ENCODE results near the gene ITGA11.

ITGA11 gene

DNA sequence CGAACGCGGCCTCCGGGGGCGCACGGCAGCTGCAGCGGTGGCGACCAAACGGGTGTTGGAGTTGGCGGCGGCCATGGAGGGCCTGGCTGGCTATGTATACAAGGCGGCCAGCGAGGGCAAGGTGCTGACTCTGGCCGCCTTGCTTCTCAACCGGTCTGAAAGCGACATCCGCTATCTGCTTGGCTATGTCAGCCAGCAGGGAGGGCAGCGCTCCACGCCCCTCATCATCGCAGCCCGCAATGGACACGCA, 153.7 kb downstream of the ITGA11 start:
- peak overlapping the region; percentile 77 for H3K9ac ChIP-seq (ENCODE audit: low read length)
- H3K4me1 ChIP-seq (ENCODE audit: control insufficient read depth, insufficient read depth, low read length) = peaks cover 26% of the 10 kb centered on the region

DNA sequence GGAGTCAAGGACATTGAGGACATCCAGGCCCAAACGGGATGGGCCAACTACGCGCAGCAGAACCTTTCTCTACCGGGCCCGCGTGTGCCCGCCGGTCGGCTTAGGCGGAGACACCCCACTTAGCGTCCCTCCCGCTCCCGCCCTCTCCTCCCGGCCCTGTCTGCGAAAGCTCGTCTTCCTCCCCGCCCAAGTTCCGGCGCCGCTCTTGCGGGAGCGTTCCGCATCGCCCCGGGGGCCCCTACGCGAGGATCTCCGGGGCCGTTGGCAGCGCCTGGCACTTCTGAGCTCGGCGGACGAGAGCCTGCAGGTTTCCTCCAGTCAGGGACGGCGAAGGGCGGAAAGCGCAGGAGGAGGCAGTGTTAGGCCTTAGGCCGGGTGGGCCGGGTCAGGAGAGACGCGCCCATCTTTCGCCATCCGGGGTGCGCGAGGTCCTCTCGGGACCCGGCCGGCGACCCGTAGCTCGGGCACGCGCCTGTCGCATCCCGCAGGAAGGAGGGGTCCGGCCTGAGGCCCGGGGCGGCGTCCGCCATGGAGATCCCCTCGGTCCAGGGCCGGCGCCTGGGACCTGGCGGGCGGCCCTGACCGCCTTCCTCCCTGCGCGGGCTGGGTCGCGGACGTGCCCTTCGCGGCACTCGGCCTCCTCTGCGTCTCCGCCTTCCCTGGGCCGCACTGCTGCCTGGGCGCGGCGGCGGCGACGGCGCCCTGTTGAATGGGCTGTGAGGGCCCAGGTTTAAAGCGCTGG, 154.2 kb downstream of the ITGA11 start, which contains the start of gene FEM1B:
FEM1B (plus strand) TSS at position 143 of the 742 bp plus-strand sequence. CDS start 673 bp downstream, outside the sequence.
- peaks cover 28% of the 10 kb centered on the region for H3K4me1 ChIP-seq (ENCODE audit: control insufficient read depth, insufficient read depth, low read length)

More for the DNA sequence above, 153.7 kb downstream of the ITGA11 start:
- Histone ChIP-seq H3K27me3 (ENCODE audit: control insufficient read depth, insufficient read depth, low read length) (no peaks in the 10 kb centered on the region), H3K36me3 (ENCODE audit: control insufficient read depth, insufficient read depth, low read length) (no peaks in the 10 kb centered on the region), H3K27ac (ENCODE audit: low read depth, low read length) (peak overlapping the region; percentile 100), H3K4me3 (ENCODE audit: low read length) (peak overlapping the region; percentile 100)

DNA sequence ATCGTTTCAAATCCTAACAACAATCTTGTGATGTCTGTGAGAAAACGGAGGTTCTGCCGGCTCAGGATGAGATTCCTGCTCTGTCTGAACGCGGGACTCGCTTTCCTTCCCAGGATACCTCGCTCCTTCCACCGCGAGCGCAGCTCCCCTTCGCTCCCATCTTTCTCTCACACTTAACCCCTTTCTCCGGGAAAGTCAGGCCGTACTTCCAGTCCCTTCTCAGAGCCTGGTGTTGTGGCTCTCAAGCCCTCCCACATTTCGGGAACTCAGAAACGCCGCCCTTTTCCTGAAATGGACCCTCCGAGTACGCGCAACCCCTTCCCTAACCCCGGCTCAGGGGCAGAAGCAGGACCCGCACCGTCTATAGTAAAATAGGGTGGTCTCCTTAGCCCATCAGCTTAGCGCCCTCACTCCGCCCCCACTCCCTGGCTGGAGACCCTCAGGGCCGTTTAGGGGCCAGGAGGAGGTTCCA, 154.8 kb downstream of the ITGA11 start:
- Histone ChIP-seq H3K9ac (ENCODE audit: low read length) (peak overlapping the region; percentile 89), H3K36me3 (ENCODE audit: control insufficient read depth, insufficient read depth, low read length) (no peaks in the 10 kb centered on the region), H3K27me3 (ENCODE audit: control insufficient read depth, insufficient read depth, low read length) (no peaks in the 10 kb centered on the region), H3K27ac (ENCODE audit: low read depth, low read length) (peak overlapping the region; percentile 100), H3K4me1 (ENCODE audit: control insufficient read depth, insufficient read depth, low read length) (peaks cover 34% of the 10 kb centered on the region), H3K4me3 (ENCODE audit: low read length) (peak overlapping the region; percentile 100)

More for the DNA sequence above, 154.2 kb downstream of the ITGA11 start, which contains the start of gene FEM1B:
- Histone ChIP-seq H3K4me3 (ENCODE audit: low read length) (peak within 1 kb of the TSS; percentile 100), H3K27ac (ENCODE audit: low read depth, low read length) (peak within 1 kb of the TSS; percentile 100), H3K36me3 (ENCODE audit: control insufficient read depth, insufficient read depth, low read length) (no peaks in the 10 kb centered on the region), H3K27me3 (ENCODE audit: control insufficient read depth, insufficient read depth, low read length) (no peaks in the 10 kb centered on the region), H3K9ac (ENCODE audit: low read length) (peak within 1 kb of the TSS; percentile 89)

DNA sequence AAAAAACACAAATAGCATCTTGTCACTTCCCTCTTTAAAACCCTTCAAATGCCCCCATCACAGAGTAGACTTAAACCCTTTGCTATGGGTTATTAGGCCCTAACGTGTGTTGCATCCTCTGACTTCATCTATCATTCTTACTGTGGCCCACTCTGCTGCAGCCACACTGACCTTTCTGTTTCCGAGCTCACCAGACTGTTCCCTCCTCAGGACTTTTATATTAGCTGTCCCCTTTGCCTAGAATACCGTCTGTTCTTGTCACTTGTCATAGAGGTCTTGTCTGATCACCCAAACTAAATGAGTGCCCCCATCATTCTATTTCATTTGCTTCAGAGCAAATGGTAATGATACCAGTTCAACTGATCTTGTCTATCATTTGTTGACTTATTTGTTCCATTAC, 155.3 kb downstream of the ITGA11 start:
- H3K4me1 ChIP-seq (ENCODE audit: control insufficient read depth, insufficient read depth, low read length) = peaks cover 34% of the 10 kb centered on the region
- H3K4me3 ChIP-seq (ENCODE audit: low read length) = peak overlapping the region; percentile 100

DNA sequence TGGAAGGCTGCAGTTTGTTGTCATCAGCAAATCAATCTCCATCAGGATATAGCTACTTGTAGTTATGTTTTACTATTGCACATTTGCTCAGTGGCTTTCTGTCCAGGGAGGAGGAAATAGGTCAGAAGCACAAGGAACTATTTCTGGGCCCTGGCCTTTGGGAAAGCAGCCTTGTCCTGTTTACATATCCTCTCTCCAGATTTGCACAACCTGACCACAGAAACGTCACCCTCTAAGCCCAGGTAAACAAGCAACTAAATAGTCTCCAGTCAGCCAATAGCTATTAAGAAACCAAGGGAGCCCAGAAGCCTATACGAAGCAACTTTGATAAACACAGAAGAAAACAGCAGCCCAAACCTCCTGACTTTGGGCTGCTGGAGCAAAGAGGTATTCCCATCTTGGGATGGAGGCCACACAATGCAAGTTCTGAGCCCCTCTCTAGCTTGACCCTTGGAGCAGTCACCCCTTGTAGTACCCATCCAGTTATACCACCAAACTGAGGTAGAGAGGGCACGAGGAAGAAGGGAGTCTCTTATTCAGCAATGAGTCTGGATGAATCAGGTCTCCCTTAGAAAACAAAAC, 156.7 kb downstream of the ITGA11 start:
- no peak overlapping the region for H3K4me3 ChIP-seq (ENCODE audit: low read length)
- no peaks in the 10 kb centered on the region for H3K36me3 ChIP-seq (ENCODE audit: control insufficient read depth, insufficient read depth, low read length)
- H3K27me3 ChIP-seq (ENCODE audit: control insufficient read depth, insufficient read depth, low read length) = no peaks in the 10 kb centered on the region
- H3K27ac ChIP-seq (ENCODE audit: low read depth, low read length) = peak overlapping the region; percentile 100
- peaks cover 28% of the 10 kb centered on the region for H3K4me1 ChIP-seq (ENCODE audit: control insufficient read depth, insufficient read depth, low read length)
- no peak overlapping the region for H3K9ac ChIP-seq (ENCODE audit: low read length)

More for the DNA sequence above, 155.3 kb downstream of the ITGA11 start:
- Histone ChIP-seq H3K27ac (ENCODE audit: low read depth, low read length) (peak overlapping the region; percentile 100), H3K9ac (ENCODE audit: low read length) (peak overlapping the region; percentile 89), H3K27me3 (ENCODE audit: control insufficient read depth, insufficient read depth, low read length) (no peaks in the 10 kb centered on the region), H3K36me3 (ENCODE audit: control insufficient read depth, insufficient read depth, low read length) (no peaks in the 10 kb centered on the region)

DNA sequence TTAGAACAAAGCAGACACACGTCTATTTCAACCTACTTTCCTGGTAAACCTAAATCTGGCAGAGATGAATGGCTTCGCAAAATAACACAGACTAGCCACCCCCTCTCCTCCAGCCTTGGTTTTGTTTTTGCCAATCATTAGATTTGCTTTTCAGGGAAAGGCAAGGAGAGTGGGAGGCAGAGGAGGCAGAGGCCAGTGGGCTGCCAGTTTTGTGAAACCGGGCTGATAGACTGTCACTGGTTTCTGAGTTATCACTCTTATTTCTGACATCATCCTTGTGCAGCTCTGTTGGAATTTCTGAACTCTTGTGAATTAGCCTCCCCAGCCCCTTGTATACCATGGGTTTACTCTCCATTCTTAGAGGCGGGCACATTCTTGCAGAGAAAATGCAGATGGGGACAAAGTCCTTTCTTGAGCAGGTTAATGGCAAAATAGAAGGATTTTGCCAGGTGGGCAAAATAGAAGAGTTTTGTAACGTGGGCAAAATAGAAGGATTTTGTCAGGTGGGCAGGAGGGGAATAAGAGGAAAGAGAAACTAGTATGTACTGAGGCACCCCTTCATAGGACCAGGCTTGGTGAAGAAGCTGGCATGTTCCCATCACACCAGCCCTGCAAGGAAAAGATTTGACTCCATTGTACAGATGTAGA, 157.6 kb downstream of the ITGA11 start:
- no peak overlapping the region for H3K4me3 ChIP-seq (ENCODE audit: low read length)
- H3K4me1 ChIP-seq (ENCODE audit: control insufficient read depth, insufficient read depth, low read length) = peaks cover 28% of the 10 kb centered on the region
- H3K27ac ChIP-seq (ENCODE audit: low read depth, low read length) = no peak overlapping the region
- no peaks in the 10 kb centered on the region for H3K27me3 ChIP-seq (ENCODE audit: control insufficient read depth, insufficient read depth, low read length)
- H3K9ac ChIP-seq (ENCODE audit: low read length) = no peak overlapping the region
- H3K36me3 ChIP-seq (ENCODE audit: control insufficient read depth, insufficient read depth, low read length) = no peaks in the 10 kb centered on the region

DNA sequence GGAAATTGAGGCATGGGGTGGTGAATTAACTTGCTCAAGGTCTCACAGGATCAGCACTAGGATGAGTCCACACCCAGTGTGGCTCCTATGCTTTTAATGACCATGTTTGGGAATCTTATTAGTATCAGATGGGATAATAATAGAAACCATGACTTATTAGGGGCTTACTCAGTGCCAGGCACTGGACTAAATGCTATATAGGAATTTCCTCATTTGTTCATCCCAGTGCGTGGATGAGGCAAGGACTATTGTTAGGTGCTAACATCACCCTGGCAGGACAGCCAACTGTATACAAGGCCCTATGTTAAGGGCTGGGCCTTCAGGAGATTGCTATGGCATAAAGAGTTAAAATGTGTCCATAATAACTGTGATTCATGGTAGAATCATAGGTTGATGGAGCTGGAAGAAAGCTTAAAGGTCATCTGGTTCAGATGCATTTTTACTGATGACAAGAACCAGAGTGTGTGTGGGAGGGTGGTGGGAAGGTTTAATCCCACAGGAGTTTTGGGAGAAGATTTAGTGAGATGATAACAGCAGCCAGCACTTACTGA, 159.2 kb downstream of the ITGA11 start:
- peaks cover 26% of the 10 kb centered on the region for H3K4me1 ChIP-seq (ENCODE audit: control insufficient read depth, insufficient read depth, low read length)
- H3K36me3 ChIP-seq (ENCODE audit: control insufficient read depth, insufficient read depth, low read length) = no peaks in the 10 kb centered on the region
- H3K9ac ChIP-seq (ENCODE audit: low read length) = no peak overlapping the region
- H3K27ac ChIP-seq (ENCODE audit: low read depth, low read length) = peak overlapping the region; percentile 90
- H3K4me3 ChIP-seq (ENCODE audit: low read length) = no peak overlapping the region
- H3K27me3 ChIP-seq (ENCODE audit: control insufficient read depth, insufficient read depth, low read length) = no peaks in the 10 kb centered on the region

DNA sequence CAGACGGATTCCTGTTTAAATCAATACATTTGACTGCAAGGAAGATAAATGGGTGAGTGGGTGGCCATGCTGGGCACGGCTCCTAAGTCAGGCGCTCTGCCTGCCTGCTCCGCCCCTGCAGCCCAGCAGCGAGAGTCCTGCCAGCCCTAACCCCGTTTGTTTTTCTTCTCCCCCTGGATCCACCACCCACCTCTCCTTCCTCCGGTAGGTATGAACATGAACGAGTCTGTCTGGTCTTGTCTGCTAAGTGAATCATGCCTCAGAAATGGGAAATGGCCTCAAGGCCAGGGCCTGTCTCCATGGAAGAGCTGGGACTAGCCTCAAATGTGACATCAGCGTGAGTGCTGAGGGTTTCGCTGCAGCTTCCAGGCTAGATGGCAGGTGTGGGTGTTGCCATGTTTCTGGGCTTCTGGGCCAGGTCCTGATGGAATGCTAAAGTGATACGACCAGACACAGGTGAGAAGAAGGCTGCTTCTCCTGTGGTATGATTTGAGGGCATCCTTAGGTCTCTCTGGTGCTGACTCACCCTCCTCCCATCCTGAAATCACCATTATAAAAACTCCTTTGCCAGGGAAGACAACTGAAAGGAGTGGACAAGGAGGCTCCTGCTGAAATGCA, 160.0 kb downstream of the ITGA11 start:
- Histone ChIP-seq H3K9ac (ENCODE audit: low read length) (no peak overlapping the region), H3K4me3 (ENCODE audit: low read length) (peak overlapping the region; percentile 47)

DNA sequence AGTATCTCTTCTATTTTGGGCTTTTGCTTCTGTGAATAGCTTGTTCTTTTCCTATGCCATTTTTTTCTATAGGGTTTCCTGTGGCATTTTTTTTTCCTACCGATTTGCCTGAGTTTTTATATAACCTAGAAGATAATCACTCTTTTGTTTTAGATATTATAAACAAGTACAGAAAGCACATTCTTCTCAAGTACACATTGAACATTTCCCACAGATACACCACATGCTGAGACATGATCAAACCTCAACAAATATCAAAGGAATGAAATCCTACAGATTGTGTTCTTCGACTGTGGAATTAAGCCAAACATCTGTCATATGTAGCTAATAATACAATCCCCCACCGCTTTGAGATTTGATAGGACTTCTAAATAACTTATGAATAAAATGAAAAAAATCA, 163.6 kb downstream of the ITGA11 start:
- Histone ChIP-seq H3K4me1 (ENCODE audit: control insufficient read depth, insufficient read depth, low read length) (peaks cover 14% of the 10 kb centered on the region), H3K27me3 (ENCODE audit: control insufficient read depth, insufficient read depth, low read length) (no peaks in the 10 kb centered on the region), H3K4me3 (ENCODE audit: low read length) (no peak overlapping the region), H3K9ac (ENCODE audit: low read length) (no peak overlapping the region), H3K36me3 (ENCODE audit: control insufficient read depth, insufficient read depth, low read length) (no peaks in the 10 kb centered on the region), H3K27ac (ENCODE audit: low read depth, low read length) (no peak overlapping the region)

More for the DNA sequence above, 160.0 kb downstream of the ITGA11 start:
- no peaks in the 10 kb centered on the region for H3K36me3 ChIP-seq (ENCODE audit: control insufficient read depth, insufficient read depth, low read length)
- H3K4me1 ChIP-seq (ENCODE audit: control insufficient read depth, insufficient read depth, low read length) = peaks cover 25% of the 10 kb centered on the region
- peak overlapping the region; percentile 90 for H3K27ac ChIP-seq (ENCODE audit: low read depth, low read length)
- H3K27me3 ChIP-seq (ENCODE audit: control insufficient read depth, insufficient read depth, low read length) = no peaks in the 10 kb centered on the region

DNA sequence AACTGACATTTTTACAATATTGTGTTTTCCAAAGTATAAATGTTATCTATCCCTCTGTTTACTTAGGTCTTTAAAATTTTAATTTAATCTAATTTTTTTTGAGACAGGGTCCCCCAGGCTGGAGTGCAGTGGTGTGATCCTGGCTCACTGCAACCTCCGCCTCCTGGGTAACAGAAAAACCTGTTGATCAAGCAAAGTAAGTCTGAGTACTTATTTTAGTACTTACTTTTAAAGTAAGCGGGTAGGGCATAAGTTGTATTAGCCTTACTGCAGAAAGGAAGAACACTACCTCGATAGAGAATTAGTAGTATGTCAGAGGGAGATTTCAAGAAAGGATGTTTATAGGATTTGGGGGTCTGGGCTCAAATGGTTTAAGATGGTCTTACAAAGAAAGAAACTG, 166.3 kb downstream of the ITGA11 start:
- no peak overlapping the region for H3K9ac ChIP-seq (ENCODE audit: low read length)
- H3K4me1 ChIP-seq (ENCODE audit: control insufficient read depth, insufficient read depth, low read length) = no peaks in the 10 kb centered on the region

DNA sequence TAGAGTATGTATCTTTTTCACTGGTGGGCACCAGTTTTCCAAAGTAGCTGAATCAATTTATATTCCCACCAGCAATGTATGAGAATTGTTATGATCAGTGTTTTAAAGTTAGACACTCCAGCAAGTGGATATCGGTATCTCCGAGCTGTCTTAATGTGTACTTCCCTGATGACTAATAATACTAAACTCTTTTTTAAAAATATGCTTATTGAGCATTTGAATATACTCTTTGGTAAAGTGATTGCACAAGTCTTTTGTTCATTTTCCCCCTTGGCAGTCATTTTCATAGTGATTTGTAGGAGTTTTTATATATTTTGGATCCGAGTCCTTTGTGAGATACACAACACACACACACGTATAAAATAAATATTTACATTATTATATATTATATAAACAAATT, 166.9 kb downstream of the ITGA11 start:
- no peak overlapping the region for H3K27ac ChIP-seq (ENCODE audit: low read depth, low read length)
- H3K36me3 ChIP-seq (ENCODE audit: control insufficient read depth, insufficient read depth, low read length) = no peaks in the 10 kb centered on the region
- no peak overlapping the region for H3K4me3 ChIP-seq (ENCODE audit: low read length)
- no peak overlapping the region for H3K9ac ChIP-seq (ENCODE audit: low read length)
- no peaks in the 10 kb centered on the region for H3K4me1 ChIP-seq (ENCODE audit: control insufficient read depth, insufficient read depth, low read length)
- H3K27me3 ChIP-seq (ENCODE audit: control insufficient read depth, insufficient read depth, low read length) = no peaks in the 10 kb centered on the region

More for the DNA sequence above, 166.3 kb downstream of the ITGA11 start:
- no peaks in the 10 kb centered on the region for H3K36me3 ChIP-seq (ENCODE audit: control insufficient read depth, insufficient read depth, low read length)
- no peaks in the 10 kb centered on the region for H3K27me3 ChIP-seq (ENCODE audit: control insufficient read depth, insufficient read depth, low read length)
- H3K4me3 ChIP-seq (ENCODE audit: low read length) = no peak overlapping the region
- H3K27ac ChIP-seq (ENCODE audit: low read depth, low read length) = no peak overlapping the region

DNA sequence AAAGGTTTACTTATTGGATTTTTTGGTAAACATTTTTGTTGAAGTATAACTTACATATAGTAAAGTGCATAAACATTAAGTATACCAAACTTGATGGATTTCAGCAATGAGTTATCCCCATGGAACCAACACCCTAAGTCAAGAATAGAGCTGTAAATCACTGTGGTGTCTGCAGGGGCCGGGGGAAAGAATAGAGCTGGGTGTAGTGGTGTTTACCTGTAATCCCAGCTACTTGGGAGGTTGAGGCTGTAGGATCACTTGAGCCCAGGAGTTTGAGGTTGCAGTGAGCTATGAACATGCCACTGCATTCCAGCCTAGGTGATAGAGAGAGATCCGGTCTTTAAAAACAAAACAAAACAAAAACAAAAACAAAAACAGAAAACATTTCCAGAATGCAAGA, 167.7 kb downstream of the ITGA11 start:
- H3K4me3 ChIP-seq (ENCODE audit: low read length) = no peak overlapping the region
- H3K36me3 ChIP-seq (ENCODE audit: control insufficient read depth, insufficient read depth, low read length) = no peaks in the 10 kb centered on the region
- H3K4me1 ChIP-seq (ENCODE audit: control insufficient read depth, insufficient read depth, low read length) = no peaks in the 10 kb centered on the region
- no peak overlapping the region for H3K9ac ChIP-seq (ENCODE audit: low read length)
- no peaks in the 10 kb centered on the region for H3K27me3 ChIP-seq (ENCODE audit: control insufficient read depth, insufficient read depth, low read length)
- H3K27ac ChIP-seq (ENCODE audit: low read depth, low read length) = no peak overlapping the region

All from rectal smooth muscle tissue (tissue), 1 donor.